ENCODE measurements around the gene TPH2.

Gene TPH2

GRCh38 chr12:71958993-71959578 is 20.4 kb downstream of the TPH2 start:
- DNase-seq, result peak; percentile 48

DNA sequence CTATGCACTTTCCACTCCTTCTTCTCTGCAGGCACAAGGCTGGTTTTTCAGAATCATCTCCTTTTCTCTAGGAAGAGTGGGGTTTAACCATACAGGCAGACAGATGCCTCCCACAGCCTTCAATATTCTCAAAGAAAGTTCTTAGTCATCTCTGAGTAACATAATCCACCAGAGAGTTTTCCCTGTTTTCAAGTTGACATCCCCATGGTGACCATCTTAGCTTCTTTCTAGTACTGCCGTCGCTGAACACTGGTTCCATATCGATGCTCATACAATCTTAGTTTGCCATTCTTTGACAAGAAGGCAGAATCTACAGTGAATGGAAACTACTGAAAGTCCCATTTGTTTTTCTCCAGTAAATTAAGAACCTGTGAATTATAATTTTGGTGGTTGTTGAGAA is 28.6 kb downstream of the TPH2 start:
- no peak for DNase-seq

GRCh38 chr12:71969330-71969729 is 30.7 kb downstream of the TPH2 start:
- no peak for DNase-seq

- no peak for DNase-seq
These were observed 31.4 kb downstream of the TPH2 start for GRCh38 chr12:71970031-71970430.

DNA sequence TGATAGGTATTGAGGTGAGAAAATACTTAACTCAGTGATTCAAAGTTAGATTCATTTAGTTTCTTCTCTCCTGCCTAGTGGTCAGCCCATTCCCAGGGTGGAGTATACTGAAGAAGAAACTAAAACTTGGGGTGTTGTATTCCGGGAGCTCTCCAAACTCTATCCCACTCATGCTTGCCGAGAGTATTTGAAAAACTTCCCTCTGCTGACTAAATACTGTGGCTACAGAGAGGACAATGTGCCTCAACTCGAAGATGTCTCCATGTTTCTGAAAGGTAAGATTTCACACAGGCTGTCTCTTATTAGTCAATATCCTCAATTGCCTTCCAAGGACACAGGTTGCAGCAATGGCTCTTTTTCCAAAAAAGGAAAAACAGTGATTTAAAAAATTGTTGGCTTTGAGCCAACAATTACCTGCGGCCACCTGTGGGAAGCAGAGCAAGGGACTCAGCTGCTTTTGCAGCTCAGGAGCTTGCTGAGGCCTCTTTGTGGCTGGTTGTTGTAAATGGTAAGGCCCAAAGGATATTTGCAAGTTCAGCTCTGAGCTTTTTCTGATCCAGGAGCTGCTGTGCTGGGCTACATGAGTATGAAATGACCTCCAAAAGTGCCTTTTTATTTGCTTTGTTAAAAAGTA is 33.9 kb downstream of the TPH2 start:
- DNase-seq, result no peak

GRCh38 chr12:71973687-71974086 is 35.0 kb downstream of the TPH2 start:
- DNase-seq, result no peak

GRCh38 chr12:71980538-71980937 is 41.9 kb downstream of the TPH2 start:
- no peak for DNase-seq

DNA sequence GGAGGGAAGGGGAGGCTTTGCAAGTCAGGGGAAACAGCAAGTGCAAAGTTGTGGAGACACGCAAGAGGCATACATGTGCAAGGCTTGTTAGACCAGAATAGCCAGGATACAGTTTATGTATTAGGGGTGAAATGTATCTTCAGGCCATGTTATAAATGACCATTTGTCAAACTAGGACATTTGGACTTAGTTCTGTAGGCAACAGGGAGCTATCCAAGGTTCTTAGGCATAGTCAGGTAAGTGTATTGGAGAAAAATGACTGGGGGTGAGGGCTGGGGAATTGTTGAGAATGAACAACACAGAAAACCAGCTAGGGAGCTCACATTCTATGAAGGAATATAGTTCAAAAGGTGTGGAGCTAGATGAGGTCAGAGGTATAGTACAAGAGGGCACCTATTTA is 42.5 kb downstream of the TPH2 start:
- DNase-seq, result no peak

GRCh38 chr12:71994715-71995114 is 56.1 kb downstream of the TPH2 start:
- no peak for DNase-seq

DNA sequence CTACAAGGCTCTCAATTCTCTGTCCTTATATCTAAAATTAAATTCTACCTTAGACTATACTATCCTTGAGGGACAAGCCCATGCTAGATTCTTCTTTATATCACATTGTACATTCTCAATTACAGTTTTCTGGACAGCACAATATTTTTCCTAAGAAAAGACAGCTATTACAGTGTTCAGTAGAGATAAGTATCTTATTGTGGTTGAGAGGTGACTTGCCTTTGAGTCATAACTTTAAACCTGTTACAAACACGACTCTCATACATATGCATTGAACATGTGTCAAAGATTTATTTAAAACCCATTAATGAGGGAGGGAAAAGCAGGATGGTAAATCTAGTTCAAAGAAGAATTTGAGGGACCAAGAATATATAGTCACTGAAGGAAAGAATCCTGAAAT is 61.1 kb downstream of the TPH2 start:
- no peak for DNase-seq

DNA sequence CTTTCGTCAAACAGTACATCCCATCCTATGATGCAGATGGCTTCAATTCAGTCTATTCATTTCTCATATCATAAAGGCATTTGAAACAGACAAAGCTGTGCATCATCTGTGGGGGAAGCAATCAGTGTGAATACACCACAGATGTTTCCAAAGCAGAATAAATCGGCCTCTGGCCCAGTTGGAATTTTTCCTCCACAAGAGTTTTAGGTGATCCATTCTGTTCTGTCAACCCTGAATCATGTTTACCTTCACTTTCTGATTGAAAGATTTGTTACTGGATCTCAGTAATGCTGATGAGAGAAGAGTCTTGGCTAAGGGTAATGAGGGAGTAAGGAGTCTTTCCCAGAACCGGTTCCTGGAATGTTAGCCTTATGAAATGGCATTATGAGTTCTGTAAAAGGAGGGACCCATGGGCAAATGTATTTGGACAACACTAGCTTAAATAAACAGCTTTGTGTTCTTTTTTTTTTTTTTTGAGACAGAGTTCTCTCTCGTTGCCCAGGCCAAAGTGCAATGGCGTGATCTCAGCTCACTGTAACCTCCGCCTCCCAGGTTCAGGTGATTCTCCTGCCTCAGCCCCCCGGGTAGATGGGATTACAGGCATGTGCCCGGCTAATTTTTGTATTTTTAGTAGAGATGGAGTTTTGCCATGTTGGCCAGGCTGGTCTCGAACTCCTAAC is 62.5 kb downstream of the TPH2 start:
- DNase-seq, result no peak

GRCh38 chr12:72006766-72007165 is 68.1 kb downstream of the TPH2 start:
- peak; percentile 8 for DNase-seq

GRCh38 chr12:72010356-72010755 is 71.7 kb downstream of the TPH2 start:
- DNase-seq, result peak; percentile 56

- DNase-seq, result peak; percentile 6
These were observed 72.7 kb downstream of the TPH2 start for GRCh38 chr12:72011374-72011773.

DNA sequence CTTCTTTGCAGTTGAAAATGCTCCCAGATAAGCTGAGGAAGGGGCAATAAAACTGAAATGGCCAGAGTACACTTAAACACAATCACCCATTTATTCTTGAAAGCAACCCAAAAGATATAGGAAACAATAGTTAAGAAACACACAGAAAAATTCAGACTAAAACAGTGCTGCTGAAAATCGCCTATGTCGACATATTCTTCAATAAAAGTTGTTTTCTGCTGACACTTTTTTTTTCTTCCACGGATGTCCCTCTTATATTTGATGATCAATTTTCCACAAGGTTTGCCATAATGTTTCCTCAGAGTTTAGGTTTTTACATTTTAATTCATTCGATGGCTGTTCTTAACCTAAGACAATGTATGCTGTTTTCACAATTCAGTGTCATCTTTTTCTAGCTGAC is 74.2 kb downstream of the TPH2 start:
- DNase-seq, result no peak

- no peak for DNase-seq
These were observed 77.2 kb downstream of the TPH2 start for GRCh38 chr12:72015895-72016294.

GRCh38 chr12:72017054-72017651 is 78.5 kb downstream of the TPH2 start:
- peak; percentile 73 for DNase-seq

- DNase-seq, result no peak
These were observed 79.4 kb downstream of the TPH2 start for GRCh38 chr12:72018036-72018435.

DNA sequence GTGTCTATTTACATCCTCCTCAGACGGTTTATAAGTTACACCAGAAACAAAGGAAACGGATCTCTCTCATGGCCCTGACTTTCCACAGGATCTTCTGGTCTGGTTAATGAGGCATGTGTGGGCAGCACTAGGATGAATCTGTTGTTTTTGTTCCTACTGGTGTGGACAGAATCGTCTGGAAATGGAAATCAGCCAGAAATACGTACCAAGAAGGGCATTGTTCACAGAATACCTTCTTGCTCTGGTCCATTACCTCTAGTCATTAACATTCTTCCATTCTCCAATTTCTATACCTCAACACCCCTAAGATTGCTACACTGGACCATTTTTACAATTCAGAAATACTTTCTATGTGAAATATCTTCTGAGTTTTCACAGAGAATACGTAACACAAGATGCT is 86.0 kb downstream of the TPH2 start:
- no peak for DNase-seq

GRCh38 chr12:72025524-72025923 is 86.9 kb downstream of the TPH2 start:
- no peak for DNase-seq

DNA sequence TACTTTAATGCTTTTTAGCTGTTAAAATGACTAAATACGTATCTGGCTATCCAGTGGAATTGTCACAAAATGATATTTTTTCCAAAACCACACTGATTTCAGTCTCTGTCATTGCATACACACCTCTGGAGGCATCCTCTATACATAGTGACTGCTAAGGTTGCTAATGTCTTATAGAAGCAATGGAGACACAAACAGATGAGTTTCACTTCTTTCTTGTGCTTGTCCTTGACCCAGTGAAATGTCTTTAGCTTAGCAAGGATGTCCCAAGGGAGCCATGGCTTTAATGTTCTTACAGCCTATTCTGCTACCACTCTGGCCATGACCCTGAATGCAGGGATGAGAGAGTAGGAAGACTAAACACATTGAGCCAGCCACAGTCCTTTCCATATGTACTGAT is 90.3 kb downstream of the TPH2 start:
- no peak for DNase-seq

DNA sequence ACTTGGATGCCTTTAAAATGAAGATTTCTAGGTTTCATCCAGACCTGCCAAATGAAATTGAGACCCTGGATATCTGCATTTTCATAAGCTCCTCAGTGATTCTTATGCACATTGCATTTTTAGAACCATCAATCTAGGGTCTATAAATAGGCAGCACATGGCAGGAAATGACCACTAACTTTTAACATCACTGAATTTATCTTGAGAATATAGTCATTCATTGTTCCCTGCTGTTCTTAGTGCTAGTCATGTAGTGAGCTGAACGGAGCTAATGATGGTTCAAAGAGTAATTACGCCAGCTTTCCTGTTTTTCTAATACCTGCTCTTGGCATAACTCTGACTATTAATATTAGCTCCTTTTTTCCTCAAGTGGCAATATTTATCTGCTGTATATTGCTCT is 91.6 kb downstream of the TPH2 start:
- DNase-seq, result no peak

DNA sequence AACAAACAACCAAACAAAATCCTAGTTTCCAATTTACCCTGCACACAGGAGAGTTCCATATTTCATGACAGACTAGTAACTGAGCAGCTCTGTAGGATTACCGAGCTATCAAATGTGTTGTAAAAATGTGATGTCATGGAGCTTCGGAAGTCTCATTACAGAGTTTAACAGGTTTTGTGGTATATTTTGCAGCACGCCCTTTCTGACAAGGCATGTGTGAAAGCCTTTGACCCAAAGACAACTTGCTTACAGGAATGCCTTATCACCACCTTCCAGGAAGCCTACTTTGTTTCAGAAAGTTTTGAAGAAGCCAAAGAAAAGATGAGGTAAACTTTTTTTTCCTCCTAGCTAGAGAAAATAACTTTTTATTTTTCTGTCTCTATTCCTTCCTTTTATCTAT is 92.4 kb downstream of the TPH2 start:
- DNase-seq, result no peak

GRCh38 chr12:72033991-72034390 is 95.3 kb downstream of the TPH2 start:
- no peak for DNase-seq

All from fibroblast of skin of scalp (primary cell).